Measurements from ENCODE around the gene SNRNP48. TPM values are rescaled to one million over a fixed set of nuclear protein-coding genes. Genes with fewer than 3 reads are reported as not detected.

SNRNP48 gene
- polyA plus RNA-seq, 1 donor (not counting 4 experiments of a cell fraction or from before 2014, with no cell fraction given) = 12.2 TPM

DNA sequence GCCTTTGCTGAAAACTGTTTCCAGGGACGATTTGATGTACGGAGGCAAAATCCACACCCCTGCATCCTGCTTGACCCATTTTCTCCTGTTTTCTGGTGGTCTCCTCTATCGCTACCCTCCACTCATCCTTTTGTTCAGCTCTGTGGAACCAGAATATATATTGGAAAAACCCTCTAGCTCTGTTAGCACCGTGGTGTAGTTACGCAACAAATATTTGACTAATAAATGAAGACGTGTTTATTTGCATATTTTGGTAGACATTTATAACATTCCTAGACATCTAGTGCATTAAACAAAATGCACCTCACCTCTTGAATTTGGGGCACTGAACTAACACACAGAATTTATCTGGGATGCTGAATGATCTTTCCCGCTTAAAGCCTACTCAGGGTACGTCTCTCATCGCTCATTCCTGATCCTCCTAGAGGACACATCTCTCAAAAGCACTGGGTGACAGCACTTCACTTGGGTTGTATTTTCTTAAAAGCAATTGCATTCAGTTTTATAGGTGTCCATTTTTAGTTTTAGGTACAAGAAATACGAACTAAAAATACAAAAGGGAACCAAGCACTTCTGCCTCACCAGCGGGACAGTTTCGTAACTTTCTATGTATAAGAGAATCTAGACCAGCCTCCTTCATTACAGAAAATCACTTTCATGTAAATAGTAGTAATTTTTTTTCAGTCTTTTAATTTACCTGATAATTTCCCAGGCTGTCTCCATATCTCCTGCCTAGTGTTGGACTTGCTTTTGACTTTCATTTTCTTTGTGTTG is 59.2 kb downstream of the SNRNP48 start:
- Histone ChIP-seq H3K27ac (ENCODE audit: control insufficient read depth, insufficient read depth, low read length) (no peak overlapping the region), H2AFZ (ENCODE audit: control insufficient read depth, low read length) (no peak overlapping the region), H3K4me3 (ENCODE audit: control insufficient read depth in 2 of 3, extremely low read depth in 1 of 3, insufficient read depth in 2 of 3, low read depth in 1 of 3, low read length in 3 of 3) (no peak overlapping the region), H3K27me3 (ENCODE audit: control insufficient read depth, extremely low read depth, insufficient read depth, low read length) (no peaks in the 10 kb centered on the region), H4K20me1 (ENCODE audit: control insufficient read depth, extremely low read depth, insufficient read depth, low read length) (no peaks in the 10 kb centered on the region), H3K9me3 (ENCODE audit: control insufficient read depth, low read depth, low read length) (no peaks in the 10 kb centered on the region), H3K9me1 (ENCODE audit: control insufficient read depth, extremely low read depth, insufficient read depth, low read length) (no peaks in the 10 kb centered on the region), H3K4me1 (ENCODE audit: control insufficient read depth, extremely low read depth, insufficient read depth, low read length) (peaks cover 12% of the 10 kb centered on the region), H3K79me2 (ENCODE audit: control insufficient read depth, insufficient read depth, low read length) (no peaks in the 10 kb centered on the region), H3K4me2 (ENCODE audit: control insufficient read depth, extremely low read depth, insufficient read depth, low read depth, low read length) (no peak overlapping the region), H3K9ac (ENCODE audit: control insufficient read depth, extremely low read depth, insufficient read depth, low read length) (no peak overlapping the region), H3K36me3 (ENCODE audit: control insufficient read depth in 2 of 2, extremely low read depth in 1 of 2, insufficient read depth in 2 of 2, low read length in 2 of 2) (no peaks in the 10 kb centered on the region)
- FAIRE-seq (no peak), DNase-seq (ENCODE audit: low read depth, low spot score) (no peak)
- TF ChIP-seq, protein P1, sequence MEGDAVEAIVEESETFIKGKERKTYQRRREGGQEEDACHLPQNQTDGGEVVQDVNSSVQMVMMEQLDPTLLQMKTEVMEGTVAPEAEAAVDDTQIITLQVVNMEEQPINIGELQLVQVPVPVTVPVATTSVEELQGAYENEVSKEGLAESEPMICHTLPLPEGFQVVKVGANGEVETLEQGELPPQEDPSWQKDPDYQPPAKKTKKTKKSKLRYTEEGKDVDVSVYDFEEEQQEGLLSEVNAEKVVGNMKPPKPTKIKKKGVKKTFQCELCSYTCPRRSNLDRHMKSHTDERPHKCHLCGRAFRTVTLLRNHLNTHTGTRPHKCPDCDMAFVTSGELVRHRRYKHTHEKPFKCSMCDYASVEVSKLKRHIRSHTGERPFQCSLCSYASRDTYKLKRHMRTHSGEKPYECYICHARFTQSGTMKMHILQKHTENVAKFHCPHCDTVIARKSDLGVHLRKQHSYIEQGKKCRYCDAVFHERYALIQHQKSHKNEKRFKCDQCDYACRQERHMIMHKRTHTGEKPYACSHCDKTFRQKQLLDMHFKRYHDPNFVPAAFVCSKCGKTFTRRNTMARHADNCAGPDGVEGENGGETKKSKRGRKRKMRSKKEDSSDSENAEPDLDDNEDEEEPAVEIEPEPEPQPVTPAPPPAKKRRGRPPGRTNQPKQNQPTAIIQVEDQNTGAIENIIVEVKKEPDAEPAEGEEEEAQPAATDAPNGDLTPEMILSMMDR (optimal IDR thresholded peaks at IDR 0.05 in 1 of 3, IDR thresholded peaks at IDR 0.05 in 1 of 3, conservative IDR thresholded peaks at IDR 0.05 in 1 of 3; ENCODE audit: extremely low read depth in 1 of 3, insufficient read depth in 2 of 3, low read length in 3 of 3) = no peak
- TF ChIP-seq EZH2 (IDR thresholded peaks at IDR 0.05; ENCODE audit: low read length) = no peak
- dilution Hi-C loops (cut with MboI; ENCODE audit: extremely low pct_ligation_motif_present, low sequenced_read_pairs) = no loop called here

DNA sequence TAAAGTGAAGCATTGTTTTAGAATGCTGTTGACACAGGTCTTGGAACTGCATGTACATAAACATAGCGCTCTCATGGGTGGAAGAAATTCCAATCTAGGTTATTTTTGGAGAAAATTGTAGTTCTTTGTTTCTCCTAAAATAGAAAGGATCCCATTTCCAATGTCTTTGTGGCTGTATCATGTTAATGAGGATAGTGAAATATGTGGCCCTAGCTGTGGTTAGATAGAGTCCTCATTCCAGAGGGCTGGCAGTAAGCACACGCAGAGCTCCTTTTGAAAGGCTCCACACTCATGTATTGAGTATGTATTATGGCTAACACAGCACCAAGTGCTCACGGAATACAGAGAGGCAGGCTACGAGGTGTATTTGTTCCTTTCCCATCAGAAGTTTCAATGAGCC is 60.9 kb downstream of the SNRNP48 start:
- H4K20me1 ChIP-seq (ENCODE audit: control insufficient read depth, extremely low read depth, insufficient read depth, low read length) = no peaks in the 10 kb centered on the region
- no peak for TF ChIP-seq EZH2 (IDR thresholded peaks at IDR 0.05; ENCODE audit: low read length)
- TF ChIP-seq, protein P1 (optimal IDR thresholded peaks at IDR 0.05 in 1 of 3, IDR thresholded peaks at IDR 0.05 in 1 of 3, conservative IDR thresholded peaks at IDR 0.05 in 1 of 3; ENCODE audit: extremely low read depth in 1 of 3, insufficient read depth in 2 of 3, low read length in 3 of 3) = no peak
- no peak for DNase-seq (ENCODE audit: low read depth, low spot score)
- FAIRE-seq = no peak
- H3K9ac ChIP-seq (ENCODE audit: control insufficient read depth, extremely low read depth, insufficient read depth, low read length) = no peak overlapping the region
- no peaks in the 10 kb centered on the region for H3K4me1 ChIP-seq (ENCODE audit: control insufficient read depth, extremely low read depth, insufficient read depth, low read length)
- no peaks in the 10 kb centered on the region for H3K9me3 ChIP-seq (ENCODE audit: control insufficient read depth, low read depth, low read length)
- H2AFZ ChIP-seq (ENCODE audit: control insufficient read depth, low read length) = no peak overlapping the region
- dilution Hi-C loops (cut with MboI; ENCODE audit: extremely low pct_ligation_motif_present, low sequenced_read_pairs) = no loop called here
- H3K27ac ChIP-seq (ENCODE audit: control insufficient read depth, insufficient read depth, low read length) = no peak overlapping the region
- no peaks in the 10 kb centered on the region for H3K27me3 ChIP-seq (ENCODE audit: control insufficient read depth, extremely low read depth, insufficient read depth, low read length)
- H3K36me3 ChIP-seq (ENCODE audit: control insufficient read depth in 2 of 2, extremely low read depth in 1 of 2, insufficient read depth in 2 of 2, low read length in 2 of 2) = no peaks in the 10 kb centered on the region
- no peaks in the 10 kb centered on the region for H3K9me1 ChIP-seq (ENCODE audit: control insufficient read depth, extremely low read depth, insufficient read depth, low read length)
- no peak overlapping the region for H3K4me3 ChIP-seq (ENCODE audit: control insufficient read depth in 2 of 3, extremely low read depth in 1 of 3, insufficient read depth in 2 of 3, low read depth in 1 of 3, low read length in 3 of 3)
- H3K4me2 ChIP-seq (ENCODE audit: control insufficient read depth, extremely low read depth, insufficient read depth, low read depth, low read length) = no peak overlapping the region
- H3K79me2 ChIP-seq (ENCODE audit: control insufficient read depth, insufficient read depth, low read length) = no peaks in the 10 kb centered on the region
